HG03354 (cell line): Measurements from ENCODE around the gene ZBTB16.

Source experiments
- ATAC-seq: cut with Tn5 transposase; IDR thresholded peaks from one replicate; pipeline ENCODE4 v1.9.1; 2021; ENCODE audit warnings: mild to moderate bottlenecking; ENCODE audit not compliant: unreplicated experiment, poor library complexity, severe bottlenecking

ZBTB16 gene

GRCh38 chr11:114141863-114142580 is 82.5 kb downstream of the ZBTB16 start:
- no peak for ATAC-seq

GRCh38 chr11:114142707-114143106 is 83.2 kb downstream of the ZBTB16 start:
- ATAC-seq: no peak

GRCh38 chr11:114145166-114145775 is 85.8 kb downstream of the ZBTB16 start:
- ATAC-seq: no peak

GRCh38 chr11:114147375-114148012 is 88.0 kb downstream of the ZBTB16 start:
- no peak for ATAC-seq

- no peak for ATAC-seq
Measured at GRCh38 chr11:114148013-114148382, 88.5 kb downstream of the ZBTB16 start.

- no peak for ATAC-seq
Measured at GRCh38 chr11:114149689-114150407, 90.3 kb downstream of the ZBTB16 start.

GRCh38 chr11:114150671-114151070 is 91.2 kb downstream of the ZBTB16 start:
- ATAC-seq: no peak

- ATAC-seq: no peak
Measured at GRCh38 chr11:114151631-114152030, 92.1 kb downstream of the ZBTB16 start.

- ATAC-seq: no peak
Measured at GRCh38 chr11:114152162-114152561, 92.7 kb downstream of the ZBTB16 start.

- ATAC-seq: no peak
Measured at GRCh38 chr11:114152785-114153184, 93.3 kb downstream of the ZBTB16 start.

- no peak for ATAC-seq
Measured at GRCh38 chr11:114153224-114153623, 93.7 kb downstream of the ZBTB16 start.

GRCh38 chr11:114154271-114155047 is 94.9 kb downstream of the ZBTB16 start:
- no peak for ATAC-seq

- no peak for ATAC-seq
Measured at GRCh38 chr11:114155116-114155515, 95.6 kb downstream of the ZBTB16 start.

- ATAC-seq: no peak
Measured at GRCh38 chr11:114156131-114156581, 96.6 kb downstream of the ZBTB16 start.

GRCh38 chr11:114156782-114157181 is 97.3 kb downstream of the ZBTB16 start:
- ATAC-seq: no peak

GRCh38 chr11:114157476-114158050 is 98.1 kb downstream of the ZBTB16 start:
- ATAC-seq: no peak

GRCh38 chr11:114158421-114158820 is 98.9 kb downstream of the ZBTB16 start:
- ATAC-seq: no peak

- no peak for ATAC-seq
Measured at GRCh38 chr11:114158886-114159285, 99.4 kb downstream of the ZBTB16 start.

- no peak for ATAC-seq
Measured at GRCh38 chr11:114159320-114159719, 99.8 kb downstream of the ZBTB16 start.
